IMR-90 (cell line): ENCODE data around the gene LCE5A. TPM values are rescaled to one million over a fixed set of nuclear protein-coding genes. Genes with fewer than 3 reads are reported as not detected.

Experiments used
- ATAC-seq: fragments of 200-7000 bp; cut with Tn5 transposase; 2 replicates; pipeline ENCODE4 v1.9.1; 2020; ENCODE audit warnings: low read depth, mild to moderate bottlenecking, moderate library complexity
- BruUV-seq: library from RNA; stranded (reverse); fragments of 400-500 nt; replicated peaks from 2 replicates; lab custom pipeline; 2021; lab: Mats Ljungman, UMichigan
- CTCF ChIA-PET: fragments of 300-600 bp; formaldehyde crosslinking; extraction: SDS; loops from one replicate; lab custom pipeline; 2021; ENCODE audit warnings: antibody characterized with exemption; lab: Yijun Ruan, JAX
- POLR2A ChIA-PET: fragments of 300-600 bp; sonication (Branson Sonifier 250); formaldehyde crosslinking; loops from one replicate; lab custom pipeline; 2022; ENCODE audit warnings: antibody characterized with exemption; ENCODE audit not compliant: unreplicated experiment; lab: Charles Lee
- DNase-seq: peaks from one replicate; pipeline ENCODE4 v3.0.0; 2013
- H2AFZ ChIP-seq: replicated peaks from 2 replicates; pipeline ENCODE3; 2013; ENCODE audit warnings: low read length, mild to moderate bottlenecking; ENCODE audit not compliant: poor library complexity
- H2AK5ac ChIP-seq: 2 replicates; pipeline ENCODE4 v1.6.1; 2013; ENCODE audit warnings: low read depth, low read length, inconsistent platforms
- H2AK9ac ChIP-seq: replicated peaks from 2 replicates; pipeline ENCODE3; 2013; ENCODE audit warnings: mild to moderate bottlenecking, low read depth, low read length, moderate library complexity; ENCODE audit not compliant: poor library complexity
- H2BK120ac ChIP-seq: 2 replicates; pipeline ENCODE4 v1.6.1; 2013; ENCODE audit warnings: low read depth, low read length, inconsistent platforms
- H2BK15ac ChIP-seq: 3 replicates; pipeline ENCODE4 v1.6.1; 2013; ENCODE audit warnings: low read depth, low read length, inconsistent platforms
- H2BK20ac ChIP-seq: 2 replicates; pipeline ENCODE4 v1.6.1; 2013; ENCODE audit warnings: low read depth, mild to moderate bottlenecking, inconsistent platforms, low read length, moderate library complexity
- H2BK5ac ChIP-seq: 2 replicates; pipeline ENCODE4 v1.6.1; 2013; ENCODE audit warnings: mild to moderate bottlenecking, low read depth, low read length, inconsistent platforms; ENCODE audit not compliant: poor library complexity, severe bottlenecking
- H3K14ac ChIP-seq: replicated peaks from 2 replicates; pipeline ENCODE4 v1.6.1; 2013; ENCODE audit warnings: low read depth, low read length, inconsistent platforms
- H3K18ac ChIP-seq: 2 replicates; pipeline ENCODE4 v1.6.1; 2013; ENCODE audit warnings: low read depth, low read length, control low read depth
- H3K23ac ChIP-seq: 2 replicates; pipeline ENCODE4 v1.6.1; 2013; ENCODE audit warnings: low read depth, low read length, inconsistent platforms
- H3K27ac ChIP-seq: 2 replicates; pipeline ENCODE4 v1.5.1; 2013; ENCODE audit warnings: mild to moderate bottlenecking, control low read depth, low read length; ENCODE audit not compliant: insufficient read depth
- H3K27me3 ChIP-seq: 2 replicates; pipeline ENCODE4 v1.6.1; 2013; ENCODE audit warnings: low read length; ENCODE audit not compliant: control insufficient read depth, insufficient read depth
- H3K36me3 ChIP-seq: 2 replicates; pipeline ENCODE4 v1.6.1; 2013; ENCODE audit warnings: low read length, mixed read lengths; ENCODE audit not compliant: control insufficient read depth, insufficient read depth
- H3K4ac ChIP-seq: 2 replicates; pipeline ENCODE4 v1.6.1; 2013; ENCODE audit warnings: low read depth, low read length, inconsistent platforms
- H3K4me1 ChIP-seq: 2 replicates; pipeline ENCODE4 v1.6.1; 2013; ENCODE audit warnings: low read length, mixed read lengths; ENCODE audit not compliant: control insufficient read depth, insufficient read depth
- H3K4me2 ChIP-seq: 2 replicates; pipeline ENCODE4 v1.6.1; 2013; ENCODE audit warnings: low read depth, mild to moderate bottlenecking, control low read depth, low read length, moderate library complexity
- H3K4me3 ChIP-seq: 2 replicates; pipeline ENCODE4 v1.5.1; 2013; ENCODE audit warnings: low read depth, mild to moderate bottlenecking, control low read depth, low read length, moderate library complexity; ENCODE audit not compliant: insufficient read depth
- H3K56ac ChIP-seq: 2 replicates; pipeline ENCODE4 v1.6.1; 2013; ENCODE audit warnings: low read length, inconsistent platforms; ENCODE audit not compliant: insufficient read depth; ENCODE audit errors: extremely low read depth
- H3K79me1 ChIP-seq, 2 experiments: 2 replicates each; pipeline ENCODE4 v1.6.1; 2013; ENCODE audit warnings: low read length in 2 of 2, inconsistent platforms in 1 of 2, low read depth in 1 of 2
- H3K9ac ChIP-seq: 2 replicates; pipeline ENCODE4 v1.6.1; 2013; ENCODE audit warnings: low read depth, low read length, control low read depth
- H3K9me1 ChIP-seq: 2 replicates; pipeline ENCODE4 v1.6.1; 2013; ENCODE audit warnings: low read length, inconsistent platforms; ENCODE audit not compliant: insufficient read depth
- H3K9me3 ChIP-seq: 2 replicates; pipeline ENCODE4 v1.6.1; 2013; ENCODE audit warnings: low read length; ENCODE audit not compliant: control insufficient read depth, insufficient read depth
- H4K20me1 ChIP-seq: 2 replicates; pipeline ENCODE4 v1.6.1; 2013; ENCODE audit warnings: low read length, inconsistent platforms; ENCODE audit not compliant: insufficient read depth
- H4K5ac ChIP-seq: 2 replicates; pipeline ENCODE4 v1.6.1; 2013; ENCODE audit warnings: mild to moderate bottlenecking, low read depth, low read length, control low read depth
- H4K8ac ChIP-seq, 2 experiments: 2 replicates each; pipeline ENCODE4 v1.6.1; 2013; ENCODE audit warnings: low read depth in 2 of 2, low read length in 2 of 2, control low read depth in 1 of 2, inconsistent platforms in 1 of 2
- H4K91ac ChIP-seq: 2 replicates; pipeline ENCODE4 v1.6.1; 2013; ENCODE audit warnings: low read depth, low read length, inconsistent platforms; ENCODE audit not compliant: insufficient read depth
- BHLHE40 ChIP-seq: fragments of 150-350 bp; IDR thresholded peaks from 2 replicates; pipeline ENCODE4 v1.6.1; 2016; ENCODE audit warnings: mild to moderate bottlenecking, low read depth, low read length
- CEBPB ChIP-seq: IDR thresholded peaks from 2 replicates; pipeline ENCODE4 v1.6.1; 2012; ENCODE audit warnings: low read depth, low read length, improper control_type of control experiment
- CHD1 ChIP-seq: IDR thresholded peaks from 2 replicates; pipeline ENCODE4 v1.6.1; 2012; ENCODE audit warnings: low read depth, low read length, improper control_type of control experiment
- CTCF ChIP-seq: conservative IDR thresholded peaks from 2 replicates; pipeline ENCODE4 v1.5.1; 2012; ENCODE audit warnings: mild to moderate bottlenecking, low read depth, low read length, improper control_type of control experiment
- FOS ChIP-seq: fragments of 150-350 bp; IDR thresholded peaks from 2 replicates; pipeline ENCODE4 v1.6.1; 2016; ENCODE audit warnings: low read depth, low read length
- MAFK ChIP-seq: IDR thresholded peaks from 2 replicates; pipeline ENCODE4 v1.6.1; 2012; ENCODE audit warnings: low read depth, low read length, improper control_type of control experiment
- MAZ ChIP-seq: IDR thresholded peaks from 2 replicates; pipeline ENCODE4 v1.6.1; 2012; ENCODE audit warnings: low read depth, mild to moderate bottlenecking, low read length, improper control_type of control experiment, moderate library complexity, borderline replicate concordance
- MXI1 ChIP-seq: IDR thresholded peaks from 2 replicates; pipeline ENCODE4 v1.6.1; 2012; ENCODE audit warnings: low read depth, mild to moderate bottlenecking, low read length, moderate library complexity, borderline replicate concordance
- NFE2L2 ChIP-seq: fragments of 150-350 bp; IDR thresholded peaks from 2 replicates; pipeline ENCODE4 v1.6.1; 2016; ENCODE audit warnings: low read depth, mild to moderate bottlenecking, low read length
- POLR2A ChIP-seq: IDR thresholded peaks from 2 replicates; pipeline ENCODE4 v1.6.1; 2012; ENCODE audit warnings: mild to moderate bottlenecking, low read depth, low read length
- RCOR1 ChIP-seq: IDR thresholded peaks from 2 replicates; pipeline ENCODE4 v1.6.1; 2012; ENCODE audit warnings: mild to moderate bottlenecking, low read length, improper control_type of control experiment; ENCODE audit not compliant: insufficient replicate concordance
- RFX5 ChIP-seq: IDR thresholded peaks from 2 replicates; pipeline ENCODE4 v1.8.0; 2012; ENCODE audit warnings: low read depth, mild to moderate bottlenecking, low read length, moderate library complexity
- SMC3 ChIP-seq: fragments of 150-350 bp; IDR thresholded peaks from 2 replicates; pipeline ENCODE4 v1.6.1; 2016; ENCODE audit warnings: low read depth, mild to moderate bottlenecking, antibody characterized with exemption, low read length, moderate library complexity
- WGBS, 2 experiments: methylation state at CpG; one replicate each; pipeline versions ENCODE4 v1.1.5 to v1.1.7; 2013; ENCODE audit warnings: missing lambda C conversion rate in 2 of 2; ENCODE audit not compliant: insufficient read length in 1 of 2; ENCODE audit errors: extremely low coverage in 2 of 2; 5-methylcytosine and 5-hydroxymethylcytosine counted together
- dilution Hi-C: fragments of 300-500 bp; cut with HindIII; formaldehyde crosslinking; loops from one replicate; pipeline ENCODE4 v1.14.3; 2018; ENCODE audit warnings: low sequenced_read_pairs; ENCODE audit not compliant: unreplicated experiment
- in situ Hi-C: fragments of 300-500 bp; cut with MboI; formaldehyde crosslinking; loops from 3 replicates; pipeline ENCODE4 v1.14.3; 2019; ENCODE audit warnings: low sequenced_read_pairs, inconsistent platforms, mixed read lengths
- intact Hi-C: fragments of 100-400 bp; cut with micrococcal nuclease; formaldehyde crosslinking; loops from 2 replicates; pipeline ENCODE4 v1.10.0; 2022
- polyA plus RNA-seq, 3 experiments: library from polyadenylated mRNA; depleted of rRNA; stranded (reverse); fragments of >200 nt; gene quantifications; 2 replicates each; pipeline ENCODE4 v1.2.3, GENCODE V29; 2012; ENCODE audit warnings: low replicate concordance in 1 of 3
- total RNA-seq: library from RNA; depleted of rRNA; stranded (reverse); fragments of >200 nt; gene quantifications from 2 replicates; pipeline ENCODE4 v1.2.3, GENCODE V29; 2012
- TF ChIP-seq, protein P1 (sequence below): fragments of 150-350 bp; IDR thresholded peaks from 2 replicates; pipeline ENCODE4 v1.6.1; 2016; ENCODE audit warnings: low read depth, mild to moderate bottlenecking, low read length, moderate library complexity, borderline replicate concordance
- TF ChIP-seq, protein P2 (sequence below): fragments of 150-350 bp; IDR thresholded peaks from 2 replicates; pipeline ENCODE4 v1.6.1; 2017; ENCODE audit warnings: mild to moderate bottlenecking, antibody characterized with exemption, low read length, low read depth

Gene LCE5A
- total and polyA plus RNA-seq, 2 of the 4 experiments (the other 2 are of a cell fraction): not detected

GRCh38 chr1:152481869-152482664, 28.5 kb upstream of the LCE5A start:
- no peak overlapping the region for H4K91ac ChIP-seq
- no peak overlapping the region for H3K18ac ChIP-seq
- H3K4me2 ChIP-seq: no peak overlapping the region
- no peaks in the 10 kb centered on the region for H3K36me3 ChIP-seq
- no CpG with 5 or more reads among the region's 8 CpGs for WGBS, 2 experiments
- dilution Hi-C loops: no loop called here
- in situ Hi-C loops: no loop called here
- H3K23ac ChIP-seq: no peak overlapping the region
- H3K27me3 ChIP-seq: no peaks in the 10 kb centered on the region
- ChIA-PET POLR2A (no interaction called here), CTCF (interaction anchor here (1.1 kb wide), 1 partner anchor 51 kb away, joined by 3 read pairs; no protein-coding TSS in a partner anchor)
- H3K9me1 ChIP-seq: no peaks in the 10 kb centered on the region
- no peak overlapping the region for H3K4ac ChIP-seq
- H4K20me1 ChIP-seq: no peaks in the 10 kb centered on the region
- H2BK120ac ChIP-seq: no peak overlapping the region
- peaks cover 2% of the 10 kb centered on the region; the same call in 1 of the 2 replicates for H3K9me3 ChIP-seq
- no peak for DNase-seq
- intact Hi-C loops: no loop called here
- no peak overlapping the region for H2AFZ ChIP-seq
- no peaks in the 10 kb centered on the region for H3K79me1 ChIP-seq
- no peak overlapping the region for H3K14ac ChIP-seq
- no peak overlapping the region for H4K5ac ChIP-seq
- no peak overlapping the region for H2BK5ac ChIP-seq
- H3K4me1 ChIP-seq: no peaks in the 10 kb centered on the region
- no peak overlapping the region for H2AK5ac ChIP-seq
- H3K9ac ChIP-seq: no peak overlapping the region
- no peak overlapping the region for H3K27ac ChIP-seq
- BruUV-seq: no TSS peak
- no peak overlapping the region for H2AK9ac ChIP-seq
- ATAC-seq: no peak
- no peak overlapping the region for H2BK15ac ChIP-seq
- H2BK20ac ChIP-seq: no peak overlapping the region
- no peak overlapping the region for H3K4me3 ChIP-seq
- no peak overlapping the region for H4K8ac ChIP-seq
- no peak overlapping the region for H3K56ac ChIP-seq
- TF ChIP-seq RCOR1 (no peak), MXI1 (no peak), CEBPB (no peak), RFX5 (no peak), CTCF (no peak), FOS (no peak), POLR2A (no peak), CHD1 (no peak), BHLHE40 (no peak), MAZ (no peak), NFE2L2 (no peak), SMC3 (no peak), MAFK (no peak)
- TF ChIP-seq, protein P1, sequence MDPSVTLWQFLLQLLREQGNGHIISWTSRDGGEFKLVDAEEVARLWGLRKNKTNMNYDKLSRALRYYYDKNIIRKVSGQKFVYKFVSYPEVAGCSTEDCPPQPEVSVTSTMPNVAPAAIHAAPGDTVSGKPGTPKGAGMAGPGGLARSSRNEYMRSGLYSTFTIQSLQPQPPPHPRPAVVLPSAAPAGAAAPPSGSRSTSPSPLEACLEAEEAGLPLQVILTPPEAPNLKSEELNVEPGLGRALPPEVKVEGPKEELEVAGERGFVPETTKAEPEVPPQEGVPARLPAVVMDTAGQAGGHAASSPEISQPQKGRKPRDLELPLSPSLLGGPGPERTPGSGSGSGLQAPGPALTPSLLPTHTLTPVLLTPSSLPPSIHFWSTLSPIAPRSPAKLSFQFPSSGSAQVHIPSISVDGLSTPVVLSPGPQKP: no peak
- TF ChIP-seq, protein P2, sequence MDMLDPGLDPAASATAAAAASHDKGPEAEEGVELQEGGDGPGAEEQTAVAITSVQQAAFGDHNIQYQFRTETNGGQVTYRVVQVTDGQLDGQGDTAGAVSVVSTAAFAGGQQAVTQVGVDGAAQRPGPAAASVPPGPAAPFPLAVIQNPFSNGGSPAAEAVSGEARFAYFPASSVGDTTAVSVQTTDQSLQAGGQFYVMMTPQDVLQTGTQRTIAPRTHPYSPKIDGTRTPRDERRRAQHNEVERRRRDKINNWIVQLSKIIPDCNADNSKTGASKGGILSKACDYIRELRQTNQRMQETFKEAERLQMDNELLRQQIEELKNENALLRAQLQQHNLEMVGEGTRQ: no peak
